Measurements from ENCODE around the gene ARID1B. TPM values are rescaled to one million over a fixed set of nuclear protein-coding genes. Genes with fewer than 3 reads are reported as not detected.
A peak's percentile ranks its signal among the peaks of the same experiment; 100 is the strongest.

The ARID1B gene
- polyA plus RNA-seq, 1 experiment, result 19.2 TPM

DNA sequence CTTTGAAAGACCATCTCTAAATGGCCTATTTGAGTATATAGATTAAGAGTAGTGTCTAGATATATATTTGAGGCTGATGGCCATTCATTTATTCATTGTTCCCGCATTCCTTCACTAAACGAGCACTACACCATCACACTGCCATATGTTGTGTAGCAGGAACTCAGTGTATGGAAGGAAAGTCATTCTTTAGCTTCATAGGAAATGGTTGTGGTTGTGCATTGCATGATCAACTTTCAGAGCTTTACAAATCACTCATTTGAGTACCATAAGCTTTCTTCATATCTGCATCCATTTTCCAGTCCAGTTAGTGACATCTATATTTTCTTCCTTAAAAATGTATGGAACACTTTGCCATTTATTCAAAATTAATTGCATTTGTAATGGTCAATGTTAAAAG, 97.9 kb downstream of the ARID1B start:
- Histone ChIP-seq H3K4me3 (ENCODE audit: low read depth, low read length) (no peak overlapping the region), H3K9me3 (ENCODE audit: control insufficient read depth, insufficient read depth, low read length) (no peaks in the 10 kb centered on the region; the same call in 1 of the 2 replicates), H3K27me3 (ENCODE audit: control insufficient read depth, insufficient read depth, low read length) (no peaks in the 10 kb centered on the region), H3K27ac (ENCODE audit: low read depth, low read length) (no peak overlapping the region)
- TF ChIP-seq, protein P1, sequence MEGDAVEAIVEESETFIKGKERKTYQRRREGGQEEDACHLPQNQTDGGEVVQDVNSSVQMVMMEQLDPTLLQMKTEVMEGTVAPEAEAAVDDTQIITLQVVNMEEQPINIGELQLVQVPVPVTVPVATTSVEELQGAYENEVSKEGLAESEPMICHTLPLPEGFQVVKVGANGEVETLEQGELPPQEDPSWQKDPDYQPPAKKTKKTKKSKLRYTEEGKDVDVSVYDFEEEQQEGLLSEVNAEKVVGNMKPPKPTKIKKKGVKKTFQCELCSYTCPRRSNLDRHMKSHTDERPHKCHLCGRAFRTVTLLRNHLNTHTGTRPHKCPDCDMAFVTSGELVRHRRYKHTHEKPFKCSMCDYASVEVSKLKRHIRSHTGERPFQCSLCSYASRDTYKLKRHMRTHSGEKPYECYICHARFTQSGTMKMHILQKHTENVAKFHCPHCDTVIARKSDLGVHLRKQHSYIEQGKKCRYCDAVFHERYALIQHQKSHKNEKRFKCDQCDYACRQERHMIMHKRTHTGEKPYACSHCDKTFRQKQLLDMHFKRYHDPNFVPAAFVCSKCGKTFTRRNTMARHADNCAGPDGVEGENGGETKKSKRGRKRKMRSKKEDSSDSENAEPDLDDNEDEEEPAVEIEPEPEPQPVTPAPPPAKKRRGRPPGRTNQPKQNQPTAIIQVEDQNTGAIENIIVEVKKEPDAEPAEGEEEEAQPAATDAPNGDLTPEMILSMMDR (IDR thresholded peaks at IDR 0.05; ENCODE audit: low read depth, low read length), result no peak
- POLR2A ChIA-PET, result no interaction called here
- CTCF ChIA-PET, result no interaction called here
- no peak for DNase-seq (ENCODE audit: low read depth, low spot score)

DNA sequence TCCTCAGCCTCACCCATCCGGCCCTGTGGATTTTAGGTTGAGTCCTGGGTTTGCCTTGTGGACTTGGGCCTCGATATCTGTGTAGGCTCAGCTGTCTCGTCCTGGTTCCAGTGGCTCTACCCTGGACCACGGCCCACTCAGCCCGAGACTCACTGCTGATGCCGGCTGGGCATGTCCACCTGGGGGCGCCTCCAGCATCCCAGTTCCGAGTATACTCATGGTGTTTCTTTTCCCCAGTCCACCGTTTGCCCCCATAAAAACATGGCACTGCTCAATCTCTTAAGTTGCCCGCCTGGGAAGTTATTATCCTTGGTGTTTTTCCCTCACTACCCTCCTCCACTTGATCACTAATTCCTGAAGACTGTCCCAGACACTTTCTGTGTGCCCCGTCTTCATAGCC, 99.1 kb downstream of the ARID1B start:
- H3K4me3 ChIP-seq (ENCODE audit: low read depth, low read length), result no peak overlapping the region
- POLR2A ChIA-PET, result no interaction called here
- TF ChIP-seq, protein P1 (IDR thresholded peaks at IDR 0.05; ENCODE audit: low read depth, low read length), result peak; percentile 22; the same call in 1 of the 2 replicates
- H3K27ac ChIP-seq (ENCODE audit: low read depth, low read length), result no peak overlapping the region
- no peak for DNase-seq (ENCODE audit: low read depth, low spot score)
- CTCF ChIA-PET, result no interaction called here
- H3K27me3 ChIP-seq (ENCODE audit: control insufficient read depth, insufficient read depth, low read length), result no peaks in the 10 kb centered on the region
- no peaks in the 10 kb centered on the region; the same call in 1 of the 2 replicates for H3K9me3 ChIP-seq (ENCODE audit: control insufficient read depth, insufficient read depth, low read length)

DNA sequence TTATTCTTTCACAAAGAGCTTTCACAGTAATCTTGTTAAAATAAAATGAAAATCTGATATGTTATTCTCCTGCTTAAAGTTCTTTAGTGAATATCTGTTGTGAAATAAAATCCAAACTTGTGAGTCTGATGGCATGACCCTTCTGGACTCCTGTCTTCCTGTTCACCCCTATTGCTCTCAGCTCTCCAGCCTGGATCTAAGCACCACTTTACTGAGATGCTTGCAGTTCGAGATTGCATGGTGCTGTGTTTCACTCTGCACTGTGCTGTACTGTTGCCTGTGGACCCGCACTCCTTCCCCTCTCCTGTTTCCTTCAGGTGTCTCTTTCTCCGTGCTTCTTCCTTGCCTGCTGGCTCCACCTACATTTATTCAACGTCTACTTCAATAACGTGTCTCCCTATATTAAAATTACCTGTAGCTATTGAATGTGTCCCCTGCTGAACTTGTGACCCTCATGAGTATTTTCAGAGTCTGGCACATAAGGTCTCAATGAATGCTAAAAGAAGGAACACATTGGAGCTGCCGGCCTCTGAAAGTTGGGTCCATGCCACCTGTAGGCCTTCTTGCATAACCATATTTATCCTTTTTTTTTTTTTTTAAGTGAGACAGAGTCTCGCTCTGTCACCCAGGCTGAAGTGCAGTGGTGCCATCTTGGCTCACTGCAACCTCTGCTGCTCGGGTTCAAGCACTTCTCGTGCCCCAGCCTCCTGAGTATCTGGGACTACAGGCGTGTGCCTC, 100.1 kb downstream of the ARID1B start:
- ChIA-PET CTCF (no interaction called here), POLR2A (interaction anchor here (0.6 kb wide), 1 partner anchor 50 kb away, joined by 3 read pairs; no protein-coding TSS in a partner anchor)
- no peak for DNase-seq (ENCODE audit: low read depth, low spot score)
- no peak overlapping the region for H3K4me3 ChIP-seq (ENCODE audit: low read depth, low read length)
- no peak overlapping the region for H3K27ac ChIP-seq (ENCODE audit: low read depth, low read length)
- no peaks in the 10 kb centered on the region; the same call in 1 of the 2 replicates for H3K9me3 ChIP-seq (ENCODE audit: control insufficient read depth, insufficient read depth, low read length)
- TF ChIP-seq, protein P1 (IDR thresholded peaks at IDR 0.05; ENCODE audit: low read depth, low read length), result no peak
- no peaks in the 10 kb centered on the region for H3K27me3 ChIP-seq (ENCODE audit: control insufficient read depth, insufficient read depth, low read length)

DNA sequence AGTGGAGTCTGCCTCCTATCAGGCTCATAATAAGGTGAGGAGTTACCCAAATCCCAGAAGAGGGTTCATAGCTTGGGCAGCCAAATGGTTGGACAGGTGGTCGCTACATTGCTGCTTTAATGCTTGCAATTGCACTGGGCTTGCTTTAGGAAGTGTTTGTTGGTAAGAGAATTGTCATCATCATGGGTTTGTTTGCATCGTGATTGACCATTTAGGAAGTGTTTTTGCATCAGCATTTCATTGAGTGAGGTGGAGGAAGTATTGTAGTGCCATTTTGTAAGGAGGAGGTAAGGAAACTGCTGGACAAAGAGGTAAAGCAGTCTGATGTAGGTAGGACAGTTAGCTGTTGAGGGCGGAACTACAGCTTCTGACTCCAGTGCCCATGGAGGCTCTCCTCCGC, 101.5 kb downstream of the ARID1B start:
- CTCF ChIA-PET, result interaction anchor here (0.6 to 0.9 kb wide), 2 partner anchors 119 to 167 kb away, joined by 3 to 4 read pairs; no protein-coding TSS in a partner anchor
- DNase-seq (ENCODE audit: low read depth, low spot score), result no peak
- TF ChIP-seq, protein P1 (IDR thresholded peaks at IDR 0.05; ENCODE audit: low read depth, low read length), result no peak
- no peak overlapping the region for H3K27ac ChIP-seq (ENCODE audit: low read depth, low read length)
- H3K4me3 ChIP-seq (ENCODE audit: low read depth, low read length), result no peak overlapping the region
- no peaks in the 10 kb centered on the region; the same call in 1 of the 2 replicates for H3K9me3 ChIP-seq (ENCODE audit: control insufficient read depth, insufficient read depth, low read length)
- no peaks in the 10 kb centered on the region for H3K27me3 ChIP-seq (ENCODE audit: control insufficient read depth, insufficient read depth, low read length)
- POLR2A ChIA-PET, result no interaction called here

DNA sequence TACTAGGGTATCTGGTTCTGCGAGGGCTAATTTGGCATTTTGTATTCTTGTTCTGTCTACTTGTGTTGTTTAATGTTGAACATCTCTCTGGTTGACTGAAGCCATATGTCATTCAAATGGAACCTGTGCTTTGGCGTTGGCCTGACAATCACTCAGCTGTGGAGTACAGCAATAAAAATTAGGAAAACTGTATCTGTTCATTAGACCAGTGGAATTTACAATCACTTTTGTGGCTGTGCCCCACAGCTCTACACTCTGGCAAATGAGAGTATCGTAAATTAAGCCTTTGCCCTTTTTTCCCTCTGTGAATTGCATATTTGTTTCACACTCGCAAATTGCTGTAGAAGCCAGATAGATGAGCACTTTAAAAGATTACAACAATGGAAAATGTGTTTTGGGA, 102.0 kb downstream of the ARID1B start:
- Histone ChIP-seq H3K9me3 (ENCODE audit: control insufficient read depth, insufficient read depth, low read length) (no peaks in the 10 kb centered on the region; the same call in 1 of the 2 replicates), H3K27ac (ENCODE audit: low read depth, low read length) (no peak overlapping the region), H3K4me3 (ENCODE audit: low read depth, low read length) (no peak overlapping the region), H3K27me3 (ENCODE audit: control insufficient read depth, insufficient read depth, low read length) (no peaks in the 10 kb centered on the region)
- no peak for DNase-seq (ENCODE audit: low read depth, low spot score)
- ChIA-PET CTCF (interaction anchor here (0.6 to 0.9 kb wide), 2 partner anchors 118 to 166 kb away, joined by 3 to 4 read pairs; no protein-coding TSS in a partner anchor), POLR2A (interaction anchor here (0.5 kb wide), 1 partner anchor 38 kb away, joined by 3 read pairs; no protein-coding TSS in a partner anchor)
- TF ChIP-seq, protein P1 (IDR thresholded peaks at IDR 0.05; ENCODE audit: low read depth, low read length), result no peak

All from AG04450 (cell line).